GM19463 (cell line): ENCODE measurements around the gene ORMDL3.

Experiments
- ATAC-seq: cut with Tn5 transposase; IDR thresholded peaks from one replicate; pipeline ENCODE4 v1.9.1; 2021; ENCODE audit warnings: mild to moderate bottlenecking, moderate library complexity; ENCODE audit not compliant: unreplicated experiment

The ORMDL3 gene, protein sequence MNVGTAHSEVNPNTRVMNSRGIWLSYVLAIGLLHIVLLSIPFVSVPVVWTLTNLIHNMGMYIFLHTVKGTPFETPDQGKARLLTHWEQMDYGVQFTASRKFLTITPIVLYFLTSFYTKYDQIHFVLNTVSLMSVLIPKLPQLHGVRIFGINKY

DNA sequence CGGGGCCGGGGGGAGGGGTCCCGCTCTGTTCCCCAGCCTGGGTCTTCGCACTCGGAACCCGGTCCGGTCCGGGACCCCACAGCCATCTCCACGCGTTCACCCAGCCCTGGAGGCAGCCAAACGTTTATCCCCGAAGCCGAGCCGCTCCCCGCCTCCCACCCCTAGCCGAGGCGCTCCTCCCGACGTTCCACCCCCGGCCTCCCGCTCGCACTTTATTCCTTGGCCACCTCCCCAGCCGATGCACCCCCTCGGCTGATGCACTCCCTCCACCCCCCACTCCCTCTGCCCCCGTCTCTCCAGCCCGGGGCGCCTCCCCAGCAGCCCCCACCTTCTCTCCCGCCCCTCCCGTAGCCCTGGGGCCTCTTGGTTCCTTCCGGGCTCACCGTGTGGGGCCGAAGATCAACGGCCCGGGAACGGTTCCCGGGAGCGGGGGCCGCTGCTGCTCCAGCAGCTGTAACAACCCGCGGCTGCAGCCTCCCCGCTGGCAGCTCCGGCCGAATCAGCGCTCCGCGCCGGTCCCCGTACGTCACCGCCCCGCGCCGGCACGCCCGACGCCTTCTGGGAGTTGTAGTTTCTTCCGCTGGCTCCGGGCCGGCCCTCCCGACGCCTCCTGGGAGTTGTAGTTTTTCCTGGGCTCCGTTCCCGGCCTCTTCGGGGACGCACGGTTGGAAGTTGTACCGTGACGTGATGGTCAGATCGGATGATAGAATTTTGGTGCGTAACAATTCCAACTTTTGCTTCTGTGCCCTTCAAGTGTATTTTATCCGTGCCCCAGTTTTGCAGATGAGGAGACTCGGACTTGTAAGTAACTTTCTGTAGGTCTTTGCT, at the start of gene ORMDL3, which contains the start of gene LRRC3C:
Gene ORMDL3 (minus strand): TSS at position 501 of the 828 bp plus-strand sequence. CDS start 3,398 bp downstream, outside the sequence.
Gene LRRC3C (plus strand): TSS at position 632 of the 828 bp plus-strand sequence. CDS start 13,792 bp downstream, outside the sequence.
- peak; percentile 70 for ATAC-seq

DNA sequence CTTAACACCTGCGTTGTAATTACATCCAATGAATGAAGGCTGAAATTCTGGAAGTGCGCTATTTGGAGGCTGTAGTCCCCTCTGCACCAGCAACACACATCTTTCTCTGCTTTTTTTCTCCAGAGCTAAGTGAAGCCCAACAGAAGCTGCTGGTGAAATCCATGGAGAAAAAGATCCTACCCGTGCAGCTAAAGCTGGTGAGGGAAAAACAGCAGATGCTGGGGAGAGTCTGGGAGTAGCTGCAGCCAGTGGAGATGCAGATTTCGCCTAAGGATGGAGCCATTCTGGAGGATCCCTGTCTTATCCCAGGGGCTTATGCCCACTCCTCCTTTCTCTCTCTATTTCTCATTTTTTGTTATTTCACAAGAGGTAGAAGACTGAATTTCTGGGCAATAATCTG, 48.4 kb upstream of the ORMDL3 start:
- no peak for ATAC-seq

DNA sequence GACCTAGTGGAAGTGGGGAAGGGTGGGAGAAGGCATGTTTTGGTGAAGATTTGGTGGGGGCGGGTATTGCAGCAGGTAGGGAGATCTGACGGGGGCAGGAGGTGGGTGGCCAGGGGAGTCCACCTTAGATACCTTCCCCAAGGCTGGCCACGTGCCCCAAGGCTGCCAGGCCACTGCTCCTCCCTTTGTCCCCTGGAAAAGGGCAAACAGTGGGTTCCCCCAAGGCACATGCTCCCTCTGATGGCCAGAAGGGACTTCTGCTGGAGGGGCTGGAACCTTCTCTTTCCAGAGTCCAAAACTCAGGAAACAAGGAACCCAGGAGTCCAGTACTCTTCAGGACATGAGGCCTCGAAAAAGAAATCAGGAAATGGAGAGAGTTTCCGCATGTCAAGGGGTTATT, 47.0 kb upstream of the ORMDL3 start:
- no peak for ATAC-seq

DNA sequence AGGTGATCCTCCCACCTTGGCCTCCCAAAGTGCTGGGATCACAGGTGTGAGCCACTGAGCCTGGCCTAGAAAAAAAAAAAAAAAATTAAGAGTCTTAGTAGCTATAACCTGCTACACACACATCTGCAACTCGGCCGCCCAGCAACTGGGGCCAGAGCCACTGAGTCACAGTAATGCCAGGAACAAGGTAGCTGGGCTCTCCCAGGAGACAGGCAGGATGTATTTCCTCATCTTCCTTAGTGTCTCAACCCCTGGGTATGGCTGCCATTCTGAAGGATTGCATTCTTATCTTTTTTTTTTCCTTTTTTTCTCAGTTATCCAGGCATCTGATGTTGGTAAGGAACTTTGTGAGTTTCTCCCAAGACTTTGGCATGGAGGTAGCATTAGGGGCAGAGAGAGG, 46.1 kb upstream of the ORMDL3 start:
- no peak for ATAC-seq

DNA sequence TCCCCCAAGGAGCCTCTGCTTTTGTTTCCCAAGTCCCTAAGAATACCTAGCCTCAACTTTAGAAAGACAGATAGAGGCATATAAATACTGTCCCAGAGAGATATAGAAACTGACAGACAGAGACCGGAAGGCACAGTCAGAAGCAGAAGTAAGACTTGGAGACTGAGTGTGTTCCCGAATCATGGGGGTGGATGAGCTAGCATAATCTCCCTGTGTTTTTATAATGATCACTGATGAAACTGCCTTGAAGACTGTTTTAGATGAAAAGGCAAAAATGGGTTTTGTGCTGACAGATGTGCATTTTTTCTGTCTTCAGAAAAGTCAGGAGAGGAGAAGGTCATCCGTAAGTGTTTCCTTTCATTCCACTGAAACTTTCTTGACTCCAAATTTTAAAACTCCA, 44.9 kb upstream of the ORMDL3 start:
- ATAC-seq, result no peak

DNA sequence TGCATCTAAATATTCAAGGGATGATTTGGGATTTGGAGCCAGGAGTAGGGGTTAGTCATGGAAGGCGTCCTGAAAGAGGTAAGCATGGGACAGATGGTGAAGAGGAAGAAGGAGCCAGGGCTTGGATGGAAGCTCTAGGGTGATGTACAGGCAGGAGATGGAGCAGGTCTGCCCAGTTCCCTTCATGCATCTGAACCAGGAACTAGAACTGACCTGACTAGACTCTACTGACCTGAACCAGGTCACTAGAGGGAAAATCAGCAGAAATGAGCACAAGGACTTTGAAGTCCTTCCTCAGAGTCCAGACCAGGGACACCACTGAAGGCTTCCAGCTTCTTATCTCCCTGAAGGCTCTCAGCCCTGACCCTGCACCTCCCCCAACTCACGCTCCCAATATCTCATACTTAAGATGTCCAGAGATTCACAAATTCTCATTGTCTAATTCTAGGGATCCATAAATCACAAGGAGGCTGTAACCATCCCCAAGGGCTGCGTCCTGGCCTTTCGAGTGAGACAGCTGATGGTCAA, 43.7 kb upstream of the ORMDL3 start:
- ATAC-seq, result no peak

DNA sequence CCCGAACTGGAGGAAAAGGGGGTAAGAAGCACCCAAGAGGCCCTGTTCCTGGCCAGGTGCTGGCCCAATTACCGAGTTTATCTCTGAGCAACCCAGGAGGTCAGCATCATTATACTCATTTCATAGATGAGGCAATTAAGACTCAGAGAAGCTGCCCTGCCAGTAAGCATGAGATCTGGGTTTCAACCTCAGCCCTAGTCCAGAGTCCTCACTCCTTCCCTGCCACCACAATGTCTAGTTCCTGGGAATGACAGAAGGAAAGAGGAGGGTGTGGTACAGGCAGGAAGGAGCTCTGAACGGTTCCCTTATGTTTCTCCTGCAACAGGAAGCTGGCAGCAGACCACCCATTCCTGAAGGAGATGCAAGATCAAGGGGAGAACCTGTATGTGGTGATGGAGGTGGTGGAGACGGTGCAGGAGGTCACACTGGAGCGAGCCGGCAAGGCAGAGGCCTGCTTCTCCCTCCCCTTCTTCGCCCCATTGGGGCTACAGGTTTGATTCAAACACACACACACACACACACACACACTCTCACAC, 42.8 kb upstream of the ORMDL3 start:
- no peak for ATAC-seq

DNA sequence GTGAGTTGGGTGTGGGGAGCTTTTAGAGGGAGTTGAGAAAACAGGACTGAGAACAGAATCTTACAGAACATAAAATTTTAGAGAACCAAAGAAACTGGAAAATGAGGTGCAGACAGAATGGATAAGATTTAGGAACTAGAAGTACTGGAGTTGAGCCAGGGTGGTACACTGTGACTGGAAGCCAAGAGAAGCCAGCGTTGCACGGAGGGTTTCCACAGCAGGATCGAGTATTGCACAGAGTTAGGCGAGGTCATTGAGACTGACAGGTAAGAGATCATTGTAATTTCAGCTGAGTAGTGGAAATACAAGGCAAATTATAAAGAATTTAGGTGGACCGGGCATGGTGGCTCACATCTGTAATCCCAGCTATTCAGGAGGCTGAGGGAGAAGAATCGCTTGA, 42.0 kb upstream of the ORMDL3 start:
- ATAC-seq, result no peak

DNA sequence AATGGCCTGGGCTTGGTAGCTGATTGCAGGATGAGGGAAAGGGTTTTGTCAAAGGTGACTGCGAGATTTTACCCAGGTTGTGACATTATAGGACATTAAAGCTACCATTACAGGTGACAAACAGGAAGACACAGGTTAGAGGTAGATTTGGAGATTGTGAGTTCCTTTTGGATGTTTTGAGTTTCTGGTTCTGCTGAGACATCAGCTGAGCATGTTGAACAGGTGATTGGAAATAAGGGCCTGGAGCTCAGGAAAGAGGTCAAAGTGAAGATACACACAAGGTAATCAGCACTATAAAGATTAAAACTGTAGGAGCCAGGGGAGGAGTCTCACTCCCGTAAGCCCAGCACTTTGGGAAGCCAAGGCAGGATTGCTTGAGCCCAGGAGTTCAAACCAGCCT, 41.4 kb upstream of the ORMDL3 start:
- no peak for ATAC-seq

DNA sequence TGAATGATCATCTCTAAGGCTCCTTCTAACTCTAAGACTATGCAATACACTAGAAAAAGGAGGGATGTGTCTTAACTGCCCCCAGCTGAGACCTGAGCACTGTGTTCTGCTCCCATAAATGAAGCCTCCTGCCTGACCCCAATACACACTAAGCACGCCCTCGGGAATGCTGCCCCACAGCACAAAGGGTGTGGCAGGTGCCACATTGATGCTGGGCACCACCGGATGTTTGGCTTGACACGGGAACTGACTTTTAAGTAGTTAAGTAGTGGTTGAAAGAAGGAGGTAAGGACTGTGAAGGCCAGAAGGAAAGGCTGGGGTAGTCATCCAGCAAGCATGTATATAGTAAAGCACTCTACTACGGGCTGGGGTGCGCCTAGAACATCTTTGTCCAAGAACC, 39.4 kb upstream of the ORMDL3 start:
- ATAC-seq, result no peak

DNA sequence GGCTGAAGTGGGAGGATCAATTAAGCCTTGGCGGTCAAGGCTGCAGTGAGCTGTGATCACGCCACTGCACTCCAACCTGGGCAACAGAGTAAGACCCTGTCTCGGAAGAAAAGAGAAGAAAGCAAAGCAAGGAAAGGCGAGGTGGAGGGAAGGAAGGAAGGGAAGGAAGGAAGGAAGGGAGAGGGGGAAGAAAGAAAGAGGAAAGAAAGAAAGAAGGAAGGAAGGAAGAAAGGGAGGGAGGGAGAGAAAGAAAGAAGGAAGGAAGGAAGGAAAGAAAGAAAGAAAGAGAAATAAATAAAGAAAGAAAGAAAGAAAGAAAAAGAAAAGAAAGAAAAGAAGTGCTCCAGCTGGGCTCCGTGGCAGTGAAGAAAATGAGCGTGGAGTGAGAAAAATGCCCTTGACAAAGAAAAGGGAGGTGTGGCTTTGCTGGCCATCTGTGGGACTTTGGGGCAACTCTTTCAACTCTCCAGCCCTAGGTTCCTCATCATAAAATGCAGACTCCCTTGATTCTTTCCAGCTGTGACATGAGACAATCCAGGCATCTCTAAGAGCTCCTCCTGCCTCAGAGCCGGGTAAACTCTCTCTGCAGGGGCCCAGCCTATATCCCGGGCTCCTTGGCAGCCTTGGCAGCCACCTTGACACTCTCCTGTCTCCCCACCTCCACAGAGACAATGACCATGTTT, 37.8 kb upstream of the ORMDL3 start:
- no peak for ATAC-seq

DNA sequence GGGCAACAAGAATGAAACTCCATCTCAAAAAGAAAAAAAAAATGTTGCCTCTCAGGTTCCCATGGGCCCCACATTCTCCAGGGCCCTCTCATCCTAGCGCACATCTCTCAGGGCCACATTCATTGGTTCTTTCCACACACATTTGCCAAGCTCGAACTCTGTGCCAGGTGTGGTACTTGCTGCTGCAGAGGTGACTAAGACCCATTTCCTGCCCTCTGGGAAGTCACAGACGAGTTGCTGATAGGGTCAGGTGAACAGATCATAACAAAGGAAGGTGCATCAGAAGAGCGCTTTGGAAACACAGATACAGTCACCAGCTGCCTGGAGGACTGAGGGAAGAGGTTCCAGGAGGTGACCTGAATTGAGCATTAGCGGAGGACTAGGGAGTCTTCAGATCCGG, 36.4 kb upstream of the ORMDL3 start:
- no peak for ATAC-seq

DNA sequence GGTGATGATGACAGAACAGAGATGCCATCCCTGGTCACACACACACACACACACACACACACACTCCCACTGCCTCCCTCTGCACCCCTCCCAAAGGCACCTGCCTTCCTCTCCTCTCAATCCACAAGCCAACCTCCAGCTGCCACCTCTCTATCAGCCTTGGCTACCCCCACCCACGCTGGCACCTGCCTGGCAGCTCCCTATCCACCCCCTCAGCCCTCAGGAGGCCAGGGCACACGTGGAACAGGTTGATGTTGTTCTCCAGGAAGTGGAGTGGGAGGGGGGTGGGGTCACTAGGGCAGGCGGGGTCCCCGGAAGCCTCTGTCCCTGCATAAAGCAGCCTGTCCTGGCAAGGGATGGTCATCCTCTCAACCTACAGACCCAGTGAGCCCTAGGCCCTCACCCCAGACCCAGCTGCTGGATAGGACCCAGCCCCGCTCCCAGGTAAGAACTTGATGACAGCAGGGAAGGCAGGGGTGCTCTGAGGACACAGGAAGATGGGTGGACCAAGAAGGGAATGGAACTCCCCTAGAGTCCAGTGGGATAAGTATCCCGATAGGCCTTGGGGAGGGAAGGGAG, 35.3 kb upstream of the ORMDL3 start, which contains the start of gene GSDMA:
Gene GSDMA (plus strand): TSS at position 363 of the 579 bp plus-strand sequence. CDS start 2,684 bp downstream, outside the sequence.
- no peak for ATAC-seq

DNA sequence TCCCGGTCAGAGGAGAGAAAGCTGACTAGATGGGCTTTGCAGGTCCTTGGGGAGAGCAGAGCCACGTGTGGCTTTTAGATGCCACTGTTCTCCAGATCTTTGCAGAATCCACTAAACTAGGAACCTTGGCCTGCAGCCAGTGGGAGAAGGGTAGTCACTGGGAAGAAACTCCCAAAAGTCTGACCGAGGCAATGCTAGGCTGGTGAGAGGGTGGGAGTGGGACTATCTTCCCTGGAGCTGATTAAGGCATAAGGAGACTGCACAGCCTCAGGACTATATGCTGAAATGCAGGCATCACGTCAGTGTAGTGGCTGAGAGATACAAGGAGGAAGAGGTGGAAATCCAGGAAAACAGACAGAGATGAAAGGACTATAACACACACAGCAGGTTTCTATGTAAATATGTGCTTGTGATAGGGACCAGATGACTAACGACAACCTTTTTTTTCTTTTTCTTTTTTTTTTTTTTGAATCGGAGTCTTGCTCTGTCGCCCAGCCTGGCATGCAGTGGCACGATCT, 33.2 kb upstream of the ORMDL3 start:
- no peak for ATAC-seq

DNA sequence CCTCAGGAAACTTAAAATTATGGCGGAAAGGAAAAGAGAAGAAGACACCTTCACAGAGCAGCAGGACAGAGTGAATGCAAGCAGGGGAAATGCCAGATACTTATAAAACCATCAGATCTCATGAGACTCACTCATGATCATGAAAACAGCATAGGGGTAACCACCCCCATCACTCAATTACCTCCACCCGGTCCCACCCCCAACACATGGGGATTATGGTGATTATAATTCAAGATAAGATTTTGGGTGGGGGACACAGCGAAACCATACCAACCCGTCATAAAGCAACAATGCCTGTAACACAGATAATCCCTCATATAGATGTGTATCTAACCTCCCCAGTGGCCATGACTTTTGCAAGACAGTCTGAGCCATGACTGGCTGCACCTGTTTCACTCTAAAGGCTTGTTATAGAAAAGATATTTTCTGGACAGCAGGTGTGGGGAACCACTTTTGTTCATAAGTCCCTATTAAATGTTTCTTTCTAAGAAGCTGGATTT, 28.4 kb upstream of the ORMDL3 start:
- ATAC-seq, result no peak

DNA sequence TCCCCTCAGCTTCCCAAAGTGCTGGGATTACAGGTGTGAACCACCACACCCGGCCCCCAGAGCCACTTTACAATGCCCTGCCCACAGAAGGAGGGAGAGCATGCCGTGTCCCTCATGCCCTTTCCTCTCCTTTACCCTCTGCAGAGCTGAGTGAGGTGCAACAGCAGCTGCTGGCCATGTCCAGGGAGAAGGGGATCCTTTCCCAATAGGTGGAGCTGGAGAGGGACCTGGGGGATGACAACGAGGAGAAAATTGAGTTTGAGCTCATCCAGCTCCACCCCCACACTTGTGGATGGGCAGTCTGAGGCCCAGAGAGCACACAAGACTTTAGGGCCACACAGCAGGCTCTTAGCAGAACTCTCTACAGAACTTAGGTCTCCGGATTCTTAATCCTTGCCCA, 27.5 kb upstream of the ORMDL3 start:
- ATAC-seq, result no peak

DNA sequence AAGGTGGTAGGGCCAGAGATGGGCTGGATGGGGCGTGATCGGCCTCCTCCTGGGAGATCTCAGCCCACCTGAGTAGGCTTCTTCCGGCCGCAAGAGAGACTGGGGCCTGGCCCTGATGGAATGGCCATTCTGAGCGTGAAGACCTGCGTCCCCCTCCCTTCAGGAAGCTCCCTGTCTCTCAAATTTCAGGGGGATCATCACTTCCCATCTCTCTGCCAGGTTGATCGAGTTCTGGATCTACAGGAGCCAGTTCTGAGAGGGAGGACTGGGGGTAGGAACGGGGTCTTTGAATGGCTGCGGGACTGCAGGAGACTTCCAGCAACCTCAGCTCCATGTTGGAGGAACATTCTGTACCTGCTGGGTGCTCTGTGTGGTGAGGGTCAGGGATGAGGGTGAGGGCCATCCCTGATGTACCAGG, 26.1 kb upstream of the ORMDL3 start:
- no peak for ATAC-seq

DNA sequence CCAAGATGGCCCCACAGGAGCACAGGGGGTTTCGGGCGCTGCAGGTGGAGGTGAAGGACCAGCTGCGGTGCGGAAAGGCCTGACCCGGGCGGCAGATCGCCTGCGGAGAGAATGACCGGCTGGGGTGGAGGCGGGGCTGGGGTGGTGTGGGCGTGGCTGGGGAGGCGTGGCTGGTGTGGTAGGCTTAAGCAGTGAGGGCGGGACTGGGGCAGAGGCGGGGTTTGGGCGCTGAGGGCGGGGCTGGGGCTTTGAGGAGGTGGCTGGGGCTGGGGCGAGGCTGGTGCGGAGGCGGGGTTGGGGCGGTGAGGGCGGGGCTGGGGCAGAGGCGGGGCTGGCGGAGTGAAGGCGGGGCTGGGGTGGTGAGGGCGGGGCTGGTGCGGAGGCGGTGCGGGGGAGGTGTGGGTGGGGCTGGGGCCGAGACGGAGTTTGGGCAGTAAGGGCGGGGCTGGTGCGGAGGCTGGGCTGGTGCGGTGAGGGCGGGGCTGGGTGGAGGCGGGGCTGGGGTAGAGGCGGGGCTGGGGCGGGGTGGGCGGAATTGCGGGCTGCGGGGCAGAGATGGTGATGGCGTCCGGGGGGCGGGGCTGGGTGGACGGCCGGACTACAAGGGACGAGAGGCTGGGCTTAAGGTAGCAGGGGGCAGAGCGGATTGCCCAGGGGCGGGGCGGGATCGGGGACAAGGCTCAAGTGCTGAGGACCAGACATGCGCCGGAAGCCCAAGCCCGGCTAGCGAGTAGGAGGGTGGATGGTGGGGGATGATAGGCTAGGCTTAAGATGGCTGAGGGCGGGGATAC, 25.5 kb upstream of the ORMDL3 start:
- ATAC-seq, result peak; percentile 91

DNA sequence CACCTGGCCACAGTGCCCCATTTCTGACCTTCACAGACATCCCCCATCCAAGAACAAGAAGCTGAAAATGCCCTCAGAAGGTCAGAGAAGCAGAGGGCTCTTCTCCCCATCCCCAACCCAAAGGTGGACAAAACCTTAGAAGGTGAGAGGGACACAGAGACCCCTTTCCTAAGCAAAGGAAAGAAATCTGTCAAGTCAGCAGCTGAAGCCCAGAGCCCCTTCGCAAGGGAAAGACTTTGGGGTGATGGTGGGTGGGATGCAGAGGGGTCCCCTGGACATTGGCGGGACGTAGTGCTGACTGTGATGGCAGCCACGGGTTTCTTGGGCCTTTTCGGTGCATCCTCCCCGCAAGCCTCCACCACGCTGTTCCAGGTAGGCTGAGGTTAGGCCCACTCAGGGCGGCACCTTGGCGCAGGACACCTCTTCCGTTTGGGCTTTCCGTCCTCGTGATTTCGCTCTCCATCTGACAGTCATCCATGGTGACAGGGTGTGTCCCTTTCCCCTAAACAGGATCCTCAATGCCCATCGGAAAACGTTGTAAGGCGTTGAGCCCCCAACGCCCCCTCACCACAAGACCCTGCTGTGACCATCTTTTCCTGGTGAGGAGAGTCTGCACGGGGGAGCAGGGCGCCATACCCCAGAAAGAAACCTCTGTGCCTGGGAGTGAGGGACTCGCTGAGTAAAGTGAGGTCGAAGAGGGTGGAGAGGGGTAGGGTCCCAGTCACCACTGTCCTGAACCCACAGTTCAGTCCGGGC, 24.7 kb upstream of the ORMDL3 start:
- ATAC-seq, result no peak
